HepG2 (cell line): ENCODE data around the gene UNC5B. TPM values are rescaled to one million over a fixed set of nuclear protein-coding genes. Genes with fewer than 3 reads are reported as not detected.

Source experiments
- ATAC-seq: fragments of 200-7000 bp; cut with Tn5 transposase; 3 replicates; pipeline ENCODE4 v1.9.1; 2020; ENCODE audit warnings: mild to moderate bottlenecking, moderate library complexity
- BruUV-seq: library from RNA; stranded (reverse); fragments of 400-500 nt; replicated peaks from 2 replicates; lab custom pipeline; 2021; lab: Mats Ljungman, UMichigan
- CTCF ChIA-PET: fragments of 300-600 bp; formaldehyde crosslinking; extraction: SDS; loops from one replicate; lab custom pipeline; 2021; ENCODE audit warnings: low total read pairs, inconsistent platforms, low intra/inter-chr PET ratio; lab: Yijun Ruan, JAX
- POLR2A ChIA-PET: fragments of 350-600 bp; sonication (Branson Sonifier 250); formaldehyde crosslinking; loops from one replicate; lab custom pipeline; 2020; ENCODE audit warnings: antibody characterized with exemption, inconsistent platforms; lab: Yijun Ruan, JAX
- DNase-seq: peaks from one replicate; pipeline ENCODE4 v3.0.0-alpha.2; 2015; ENCODE audit warnings: low spot score
- FAIRE-seq: peaks from 3 replicates; lab custom pipeline; 2011; peaks lifted over from hg19 to GRCh38; lab: Jason Lieb, UNC
- H2AFZ ChIP-seq: one replicate; pipeline ENCODE4 v1.6.1; 2011; ENCODE audit warnings: low read length, inconsistent platforms
- H3K27ac ChIP-seq: fragments of 300-600 bp; 3 replicates; pipeline ENCODE4 v1.8.0; 2011; ENCODE audit warnings: mixed run types, mild to moderate bottlenecking, mixed read lengths, low read length, inconsistent platforms; ENCODE audit not compliant: insufficient read depth; ENCODE audit errors: extremely low read length
- H3K27me3 ChIP-seq, 2 experiments: fragments of 200-600 bp in 1 of 2; 2 replicates in 1 of 2; 3 replicates in 1 of 2; pipeline versions ENCODE4 v1.6.0 to v1.8.0; 2011; ENCODE audit warnings: low read length in 2 of 2, mild to moderate bottlenecking in 2 of 2, moderate library complexity in 2 of 2, inconsistent platforms in 1 of 2; ENCODE audit not compliant: insufficient read depth in 2 of 2, control insufficient read depth in 1 of 2
- H3K36me3 ChIP-seq, 2 experiments: fragments of 200-600 bp in 1 of 2; replicated peaks in 1 of 2; 2 replicates in 1 of 2; 3 replicates in 1 of 2; pipeline versions ENCODE4 v1.5.1 to v1.8.0; 2011; ENCODE audit warnings: low read length in 2 of 2, inconsistent platforms in 1 of 2; ENCODE audit not compliant: insufficient read depth in 2 of 2, control insufficient read depth in 1 of 2
- H3K4me1 ChIP-seq: 2 replicates; pipeline ENCODE4 v1.5.1; 2012; ENCODE audit warnings: low read length, inconsistent platforms; ENCODE audit not compliant: insufficient read depth
- H3K4me2 ChIP-seq: 2 replicates; pipeline ENCODE4 v1.6.0; 2011; ENCODE audit warnings: low read depth, low read length, inconsistent platforms
- H3K4me3 ChIP-seq, 3 experiments: fragments of 200-600 bp in 1 of 3; sonication (generic), shearing (Covaris generic) in 1 of 3; replicated peaks in 1 of 3; 2 replicates each; pipeline ENCODE4 v1.5.1; 2011 to 2016; ENCODE audit warnings: low read length in 3 of 3, inconsistent platforms in 2 of 3, low read depth in 2 of 3, mild to moderate bottlenecking in 2 of 3, control low read depth in 1 of 3, mixed read lengths in 1 of 3; ENCODE audit not compliant: insufficient read depth in 1 of 3
- H3K79me2 ChIP-seq: one replicate; pipeline ENCODE4 v1.6.1; 2011; ENCODE audit warnings: low read length, inconsistent platforms; ENCODE audit not compliant: insufficient read depth
- H3K9ac ChIP-seq: 2 replicates; pipeline ENCODE4 v1.6.0; 2011; ENCODE audit warnings: mild to moderate bottlenecking, low read depth, low read length, inconsistent platforms; ENCODE audit not compliant: insufficient read depth
- H3K9me3 ChIP-seq: 2 replicates; pipeline ENCODE4 v1.5.1; 2012; ENCODE audit warnings: mild to moderate bottlenecking, low read length
- H4K20me1 ChIP-seq: 2 replicates; pipeline ENCODE4 v1.6.0; 2011; ENCODE audit warnings: inconsistent platforms, mild to moderate bottlenecking, low read length, moderate library complexity; ENCODE audit not compliant: insufficient read depth
- CC2D1A ChIP-seq: sonication (generic); formaldehyde crosslinking; IDR thresholded peaks from 2 replicates; pipeline ENCODE4 v1.8.1; 2023; ENCODE audit warnings: mild to moderate bottlenecking, missing genetic modification reagents
- CEBPG ChIP-seq: IDR thresholded peaks from 2 replicates; pipeline ENCODE4 v1.6.1; 2016
- CHCHD3 ChIP-seq: sonication (generic); formaldehyde crosslinking; IDR thresholded peaks from 2 replicates; pipeline ENCODE4 v1.8.0; 2022; ENCODE audit warnings: mild to moderate bottlenecking, missing genetic modification reagents, moderate library complexity
- GABPB1 ChIP-seq: IDR thresholded peaks from 2 replicates; pipeline ENCODE4 v1.6.1; 2016; ENCODE audit warnings: mild to moderate bottlenecking, missing genetic modification reagents, moderate library complexity, missing compliant biosample characterization
- MYNN ChIP-seq: sonication (generic); formaldehyde crosslinking; IDR thresholded peaks from 2 replicates; pipeline ENCODE4 v1.4.0; 2020; ENCODE audit warnings: mild to moderate bottlenecking, low read depth, missing genetic modification reagents
- PITX1 ChIP-seq: sonication (generic); formaldehyde crosslinking; IDR thresholded peaks from 2 replicates; pipeline ENCODE4 v1.5.1; 2020; ENCODE audit warnings: mild to moderate bottlenecking, missing genetic modification reagents
- SP2 ChIP-seq: sonication (generic); formaldehyde crosslinking; IDR thresholded peaks from 2 replicates; pipeline ENCODE4 v1.5.1; 2020; ENCODE audit warnings: mild to moderate bottlenecking, missing genetic modification reagents
- U2AF1 ChIP-seq: fragments of 200-400 bp; formaldehyde crosslinking; optimal IDR thresholded peaks from 2 replicates; pipeline ENCODE3; 2017; ENCODE audit warnings: mild to moderate bottlenecking, low read depth, low read length
- WIZ ChIP-seq: sonication (generic); formaldehyde crosslinking; IDR thresholded peaks from 2 replicates; pipeline ENCODE4 v1.5.1; 2020; ENCODE audit warnings: mild to moderate bottlenecking, missing genetic modification reagents
- ZBTB7A ChIP-seq: sonication (generic); formaldehyde crosslinking; IDR thresholded peaks from 2 replicates; pipeline ENCODE4 v1.8.0; 2022; ENCODE audit warnings: mild to moderate bottlenecking, missing genetic modification reagents
- ZNF441 ChIP-seq: sonication (generic); formaldehyde crosslinking; IDR thresholded peaks from 2 replicates; pipeline ENCODE4 v1.7.0; 2021; ENCODE audit warnings: missing genetic modification reagents, borderline replicate concordance
- WGBS: methylation state at CpG from one replicate; pipeline ENCODE4 v1.1.6; 2017; ENCODE audit warnings: low lambda C conversion rate; 5-methylcytosine and 5-hydroxymethylcytosine counted together
- in situ Hi-C: cut with HindIII; loops from 2 replicates; pipeline ENCODE4 v1.10.0; 2017; ENCODE audit warnings: low pct_unique_long_range_greater_than_20kb; ENCODE audit not compliant: extremely low pct_ligation_motif_present
- intact Hi-C: fragments of 100-400 bp; cut with micrococcal nuclease; formaldehyde crosslinking; loops from one replicate; pipeline ENCODE4 v1.10.0; 2022; ENCODE audit not compliant: unreplicated experiment
- polyA plus RNA-seq, 8 experiments: library from polyadenylated mRNA; depleted of rRNA in 3 of 8; stranded (reverse) in 7 of 8; unstranded in 1 of 8; fragments of >200 nt; fragmentation: Illumina TruSeq in 4 of 8; extraction: Trizol in 4 of 8; gene quantifications; 2 replicates each; pipeline versions ENCODE4 v1.2.1 to v1.2.3, GENCODE V29; 2011 to 2016; ENCODE audit warnings: low read depth in 4 of 8, missing spikeins in 1 of 8, mixed read lengths in 1 of 8; ENCODE audit not compliant: insufficient read depth in 1 of 8
- total RNA-seq, 5 experiments: library from RNA; depleted of rRNA; stranded (reverse); fragments of >200 nt; fragmentation: Illumina TruSeq; extraction: Trizol; gene quantifications; 2 replicates each; pipeline ENCODE4 v1.2.3, GENCODE V29; 2016; ENCODE audit warnings: low read depth in 1 of 5
- TF ChIP-seq, protein P1 (sequence below): sonication (generic); formaldehyde crosslinking; IDR thresholded peaks from 2 replicates; pipeline ENCODE4 v1.5.0; 2020; ENCODE audit warnings: missing genetic modification reagents, mild to moderate bottlenecking, borderline replicate concordance
- TF ChIP-seq, protein P2 (sequence below): sonication (generic); formaldehyde crosslinking; IDR thresholded peaks from 2 replicates; pipeline ENCODE4 v1.8.0; 2022; ENCODE audit warnings: missing genetic modification reagents, low read depth, mild to moderate bottlenecking, borderline replicate concordance
- TF ChIP-seq, protein P3 (sequence below): sonication (generic); formaldehyde crosslinking; IDR thresholded peaks from 2 replicates; pipeline ENCODE4 v1.4.0; 2020; ENCODE audit warnings: missing genetic modification reagents
- TF ChIP-seq, protein P4 (sequence below): sonication (generic); formaldehyde crosslinking; IDR thresholded peaks from 2 replicates; pipeline ENCODE4 v1.4.0; 2020; ENCODE audit warnings: missing genetic modification reagents, borderline replicate concordance
- TF ChIP-seq, protein P5 (sequence below): sonication (generic); formaldehyde crosslinking; IDR thresholded peaks from 2 replicates; pipeline ENCODE4 v1.4.0; 2020; ENCODE audit warnings: low read depth, mild to moderate bottlenecking, missing genetic modification reagents

UNC5B gene
- total and polyA plus RNA-seq, 2 of the 13 experiments (the other 11 are each of a cell fraction or from before 2014, with no cell fraction given) = 0.07 TPM

DNA sequence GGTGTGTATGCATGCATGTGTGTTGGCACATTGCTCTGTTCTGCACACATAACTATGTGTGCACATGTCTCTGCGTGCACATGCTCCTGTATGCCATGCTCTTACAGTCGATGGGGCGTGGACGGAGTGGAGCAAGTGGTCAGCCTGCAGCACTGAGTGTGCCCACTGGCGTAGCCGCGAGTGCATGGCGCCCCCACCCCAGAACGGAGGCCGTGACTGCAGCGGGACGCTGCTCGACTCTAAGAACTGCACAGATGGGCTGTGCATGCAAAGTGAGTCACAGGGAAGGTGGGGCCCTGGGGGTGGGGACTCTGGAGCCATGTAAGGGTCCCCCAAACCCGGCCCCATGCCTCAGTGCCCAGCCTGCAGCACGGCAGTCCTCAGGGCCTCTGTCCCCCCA lies 76.1 kb downstream of the UNC5B start (continued):
- TF ChIP-seq, protein P1, sequence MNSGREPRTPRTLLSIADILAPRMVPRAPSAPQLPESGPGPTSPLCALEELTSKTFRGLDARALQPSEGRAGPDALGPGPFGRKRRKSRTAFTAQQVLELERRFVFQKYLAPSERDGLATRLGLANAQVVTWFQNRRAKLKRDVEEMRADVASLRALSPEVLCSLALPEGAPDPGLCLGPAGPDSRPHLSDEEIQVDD (CRISPR knock-in tag) = no peak
- TF ChIP-seq, protein P2, sequence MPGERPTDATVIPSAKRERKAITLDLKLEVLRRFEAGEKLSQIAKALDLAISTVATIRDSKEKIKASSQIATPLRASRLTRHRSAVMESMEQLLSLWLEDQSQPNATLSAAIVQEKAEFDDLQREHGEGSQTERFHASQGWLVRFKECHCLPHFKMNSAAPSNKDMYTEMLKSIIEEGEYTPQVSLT = no peak
- TF ChIP-seq WIZ (no peak), CHCHD3 (no peak), ZBTB7A (CRISPR knock-in tag) (no peak), SP2 (CRISPR knock-in tag) (no peak), MYNN (CRISPR knock-in tag) (no peak), PITX1 (CRISPR knock-in tag) (no peak)

DNA sequence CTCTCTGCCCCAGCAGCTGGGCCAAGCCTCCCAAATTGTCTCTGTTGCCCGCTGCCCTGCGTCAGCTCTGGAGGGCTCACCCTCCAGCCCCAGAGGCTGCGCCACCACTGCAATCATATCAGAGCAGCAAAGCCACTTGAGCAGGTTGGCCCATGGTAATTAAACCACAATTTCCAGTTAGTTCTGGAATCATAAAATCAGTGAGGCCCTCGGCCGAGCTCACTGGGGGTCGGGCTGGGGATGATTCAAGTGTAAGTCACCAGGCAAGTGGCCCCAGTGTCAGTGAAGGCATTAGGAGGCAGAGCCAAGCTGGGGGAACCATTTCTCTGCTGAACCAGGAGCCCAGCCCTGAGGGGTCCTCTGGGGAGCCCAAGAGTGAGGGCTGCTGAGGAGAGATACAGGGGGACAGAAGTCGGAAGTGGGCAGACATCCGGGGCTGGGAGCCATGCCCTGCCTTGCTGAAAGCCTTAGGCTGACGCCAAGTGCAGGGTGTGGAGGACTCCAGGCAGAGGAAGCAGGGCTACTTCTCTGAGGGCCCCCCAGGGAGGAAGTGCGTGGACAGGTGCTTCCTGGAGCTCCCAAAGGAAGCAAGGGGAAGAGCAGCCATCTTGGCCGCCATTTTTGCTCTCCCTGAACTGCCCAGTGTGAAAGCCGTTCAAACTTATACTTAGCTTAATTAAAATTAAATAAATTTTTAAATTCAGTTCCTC lies 77.2 kb downstream of the UNC5B start:
- H2AFZ ChIP-seq = no peak overlapping the region
- 63% methylated on average over 11 of the region's 12 CpGs for WGBS
- BruUV-seq = no TSS peak
- intact Hi-C loops = no loop called here
- H4K20me1 ChIP-seq = no peaks in the 10 kb centered on the region
- no peak for FAIRE-seq
- no peaks in the 10 kb centered on the region for H3K36me3 ChIP-seq
- no peak overlapping the region for H3K9ac ChIP-seq
- no peaks in the 10 kb centered on the region for H3K9me3 ChIP-seq
- no peaks in the 10 kb centered on the region for H3K79me2 ChIP-seq
- in situ Hi-C loops = loop anchor here (5.0 kb wide), 1 partner anchor 382 kb away; no protein-coding TSS in a partner anchor
- POLR2A ChIA-PET = no interaction called here
- peaks cover 2 to 20% of the 10 kb centered on the region in 2 experiments; a peak in 4 of 5 replicates for H3K27me3 ChIP-seq
- no peak for DNase-seq
- CTCF ChIA-PET = no interaction called here
- H3K27ac ChIP-seq = no peak overlapping the region
- peaks cover 26% of the 10 kb centered on the region for H3K4me1 ChIP-seq
- no peak overlapping the region for H3K4me2 ChIP-seq
- no peak for ATAC-seq
- no peak overlapping the region for H3K4me3 ChIP-seq
- TF ChIP-seq U2AF1 (no peak), GABPB1 (CRISPR knock-in tag) (no peak), CC2D1A (CRISPR knock-in tag) (no peak), ZNF441 (CRISPR knock-in tag) (no peak), CEBPG (CRISPR knock-in tag) (no peak)
- TF ChIP-seq, protein P3, sequence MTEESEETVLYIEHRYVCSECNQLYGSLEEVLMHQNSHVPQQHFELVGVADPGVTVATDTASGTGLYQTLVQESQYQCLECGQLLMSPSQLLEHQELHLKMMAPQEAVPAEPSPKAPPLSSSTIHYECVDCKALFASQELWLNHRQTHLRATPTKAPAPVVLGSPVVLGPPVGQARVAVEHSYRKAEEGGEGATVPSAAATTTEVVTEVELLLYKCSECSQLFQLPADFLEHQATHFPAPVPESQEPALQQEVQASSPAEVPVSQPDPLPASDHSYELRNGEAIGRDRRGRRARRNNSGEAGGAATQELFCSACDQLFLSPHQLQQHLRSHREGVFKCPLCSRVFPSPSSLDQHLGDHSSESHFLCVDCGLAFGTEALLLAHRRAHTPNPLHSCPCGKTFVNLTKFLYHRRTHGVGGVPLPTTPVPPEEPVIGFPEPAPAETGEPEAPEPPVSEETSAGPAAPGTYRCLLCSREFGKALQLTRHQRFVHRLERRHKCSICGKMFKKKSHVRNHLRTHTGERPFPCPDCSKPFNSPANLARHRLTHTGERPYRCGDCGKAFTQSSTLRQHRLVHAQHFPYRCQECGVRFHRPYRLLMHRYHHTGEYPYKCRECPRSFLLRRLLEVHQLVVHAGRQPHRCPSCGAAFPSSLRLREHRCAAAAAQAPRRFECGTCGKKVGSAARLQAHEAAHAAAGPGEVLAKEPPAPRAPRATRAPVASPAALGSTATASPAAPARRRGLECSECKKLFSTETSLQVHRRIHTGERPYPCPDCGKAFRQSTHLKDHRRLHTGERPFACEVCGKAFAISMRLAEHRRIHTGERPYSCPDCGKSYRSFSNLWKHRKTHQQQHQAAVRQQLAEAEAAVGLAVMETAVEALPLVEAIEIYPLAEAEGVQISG (CRISPR knock-in tag) = no peak
- TF ChIP-seq, protein P4, sequence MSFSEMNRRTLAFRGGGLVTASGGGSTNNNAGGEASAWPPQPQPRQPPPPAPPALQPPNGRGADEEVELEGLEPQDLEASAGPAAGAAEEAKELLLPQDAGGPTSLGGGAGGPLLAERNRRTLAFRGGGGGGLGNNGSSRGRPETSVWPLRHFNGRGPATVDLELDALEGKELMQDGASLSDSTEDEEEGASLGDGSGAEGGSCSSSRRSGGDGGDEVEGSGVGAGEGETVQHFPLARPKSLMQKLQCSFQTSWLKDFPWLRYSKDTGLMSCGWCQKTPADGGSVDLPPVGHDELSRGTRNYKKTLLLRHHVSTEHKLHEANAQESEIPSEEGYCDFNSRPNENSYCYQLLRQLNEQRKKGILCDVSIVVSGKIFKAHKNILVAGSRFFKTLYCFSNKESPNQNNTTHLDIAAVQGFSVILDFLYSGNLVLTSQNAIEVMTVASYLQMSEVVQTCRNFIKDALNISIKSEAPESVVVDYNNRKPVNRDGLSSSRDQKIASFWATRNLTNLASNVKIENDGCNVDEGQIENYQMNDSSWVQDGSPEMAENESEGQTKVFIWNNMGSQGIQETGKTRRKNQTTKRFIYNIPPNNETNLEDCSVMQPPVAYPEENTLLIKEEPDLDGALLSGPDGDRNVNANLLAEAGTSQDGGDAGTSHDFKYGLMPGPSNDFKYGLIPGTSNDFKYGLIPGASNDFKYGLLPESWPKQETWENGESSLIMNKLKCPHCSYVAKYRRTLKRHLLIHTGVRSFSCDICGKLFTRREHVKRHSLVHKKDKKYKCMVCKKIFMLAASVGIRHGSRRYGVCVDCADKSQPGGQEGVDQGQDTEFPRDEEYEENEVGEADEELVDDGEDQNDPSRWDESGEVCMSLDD (CRISPR knock-in tag) = no peak
- TF ChIP-seq, protein P5, sequence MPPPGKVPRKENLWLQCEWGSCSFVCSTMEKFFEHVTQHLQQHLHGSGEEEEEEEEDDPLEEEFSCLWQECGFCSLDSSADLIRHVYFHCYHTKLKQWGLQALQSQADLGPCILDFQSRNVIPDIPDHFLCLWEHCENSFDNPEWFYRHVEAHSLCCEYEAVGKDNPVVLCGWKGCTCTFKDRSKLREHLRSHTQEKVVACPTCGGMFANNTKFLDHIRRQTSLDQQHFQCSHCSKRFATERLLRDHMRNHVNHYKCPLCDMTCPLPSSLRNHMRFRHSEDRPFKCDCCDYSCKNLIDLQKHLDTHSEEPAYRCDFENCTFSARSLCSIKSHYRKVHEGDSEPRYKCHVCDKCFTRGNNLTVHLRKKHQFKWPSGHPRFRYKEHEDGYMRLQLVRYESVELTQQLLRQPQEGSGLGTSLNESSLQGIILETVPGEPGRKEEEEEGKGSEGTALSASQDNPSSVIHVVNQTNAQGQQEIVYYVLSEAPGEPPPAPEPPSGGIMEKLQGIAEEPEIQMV = no peak
